ENCODE measurements around the gene SORCS3. TPM values are rescaled to one million over a fixed set of nuclear protein-coding genes. Genes with fewer than 3 reads are reported as not detected.

Gene SORCS3
- total RNA-seq, 1 experiment from 2014 or later, result not detected

DNA sequence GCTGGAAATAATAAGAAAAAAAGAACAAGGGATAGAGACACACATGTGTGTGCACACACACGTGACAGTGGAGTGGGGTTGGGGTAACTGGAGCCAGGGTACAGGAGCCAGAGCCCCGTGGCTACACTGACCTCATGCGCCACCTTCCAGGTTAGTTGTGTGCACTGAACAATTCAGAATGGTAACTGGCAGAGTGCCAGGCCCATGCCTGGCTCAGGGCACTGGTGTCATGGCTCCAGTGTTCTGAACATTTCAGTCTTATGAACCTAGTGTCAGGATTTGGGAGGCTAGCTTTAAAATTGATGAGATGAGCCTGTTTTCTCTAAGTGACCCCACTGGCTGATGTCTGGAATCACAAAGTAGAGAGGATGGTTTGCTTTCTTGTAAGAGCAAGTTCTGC lies 269.6 kb downstream of the SORCS3 start:
- DNase-seq (ENCODE audit: low spot score), result peak; percentile 8

DNA sequence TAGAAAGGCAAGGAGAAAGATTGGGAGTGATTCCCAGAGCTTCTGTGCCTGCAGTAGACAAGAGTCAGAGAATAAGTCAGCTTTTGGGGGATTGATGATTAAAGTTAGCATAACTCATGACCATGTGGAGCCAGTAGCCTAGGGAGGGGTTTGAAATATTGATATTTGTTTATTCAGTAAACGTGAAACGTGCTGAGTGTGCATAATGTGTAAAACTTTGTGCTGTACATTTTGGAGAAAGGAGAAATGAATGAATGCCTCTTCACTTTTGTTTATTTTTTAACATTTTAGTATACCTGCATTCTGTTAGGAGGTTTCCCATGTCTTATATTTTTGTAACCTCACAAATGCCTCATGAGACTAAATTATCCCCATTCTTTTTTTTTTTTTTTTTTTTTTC lies 272.3 kb downstream of the SORCS3 start:
- no peak for DNase-seq (ENCODE audit: low spot score)

GRCh38 chr10:104920476-104920875 lies 279.4 kb downstream of the SORCS3 start:
- no peak for DNase-seq (ENCODE audit: low spot score)

- DNase-seq (ENCODE audit: low spot score), result no peak
These were observed 280.7 kb downstream of the SORCS3 start for GRCh38 chr10:104921763-104922162.

DNA sequence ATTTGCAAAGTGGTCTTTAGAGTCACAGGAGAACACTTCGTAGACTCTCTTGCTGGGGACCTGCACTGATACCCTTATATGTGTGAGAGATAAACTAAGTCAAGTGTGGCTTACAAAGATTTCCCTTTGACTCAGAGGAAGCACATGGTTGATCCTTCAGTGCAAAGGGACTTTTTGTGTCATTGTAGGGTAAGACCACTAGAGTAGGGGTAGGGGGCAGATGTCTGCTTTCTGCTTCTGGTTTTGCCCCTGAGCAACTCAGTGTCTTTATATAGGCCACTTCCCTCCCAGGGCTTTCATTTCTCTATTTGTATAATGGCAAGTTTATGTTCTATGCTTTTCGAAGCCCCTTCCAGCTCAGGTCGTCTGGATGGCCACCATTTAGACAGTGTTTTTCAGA lies 281.7 kb downstream of the SORCS3 start:
- no peak for DNase-seq (ENCODE audit: low spot score)

GRCh38 chr10:104923501-104923900 lies 282.4 kb downstream of the SORCS3 start:
- no peak for DNase-seq (ENCODE audit: low spot score)

GRCh38 chr10:104924101-104924795 lies 283.2 kb downstream of the SORCS3 start:
- DNase-seq (ENCODE audit: low spot score), result no peak

GRCh38 chr10:104925232-104925851 lies 284.3 kb downstream of the SORCS3 start:
- peak; percentile 71 for DNase-seq (ENCODE audit: low spot score)

- DNase-seq (ENCODE audit: low spot score), result no peak
These were observed 287.6 kb downstream of the SORCS3 start for GRCh38 chr10:104928734-104929133.

DNA sequence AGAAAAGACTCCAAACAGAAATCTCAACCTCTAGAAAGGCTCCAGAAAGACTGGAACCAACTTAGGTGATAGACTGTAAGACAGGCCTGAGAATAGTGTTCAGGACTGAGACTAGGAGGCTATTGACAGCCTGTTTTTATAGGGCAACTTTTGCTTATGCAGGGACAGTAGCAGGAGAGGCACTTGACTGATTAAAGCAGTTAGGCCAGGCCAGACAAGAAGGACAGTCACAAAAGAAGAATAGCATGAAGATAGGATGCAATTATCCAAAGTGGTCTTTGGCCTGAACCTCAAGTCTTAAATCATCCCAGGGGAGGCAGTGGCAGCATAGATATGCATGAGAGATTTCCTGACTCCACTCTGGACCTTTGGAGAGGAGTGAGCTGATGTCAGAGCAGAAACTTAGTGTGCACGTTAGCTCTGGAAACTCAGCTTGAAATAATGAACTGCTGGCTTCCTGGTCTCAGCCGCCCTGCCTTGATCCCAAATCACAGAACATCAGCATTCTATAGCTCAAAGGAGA lies 290.6 kb downstream of the SORCS3 start:
- no peak for DNase-seq (ENCODE audit: low spot score)

DNA sequence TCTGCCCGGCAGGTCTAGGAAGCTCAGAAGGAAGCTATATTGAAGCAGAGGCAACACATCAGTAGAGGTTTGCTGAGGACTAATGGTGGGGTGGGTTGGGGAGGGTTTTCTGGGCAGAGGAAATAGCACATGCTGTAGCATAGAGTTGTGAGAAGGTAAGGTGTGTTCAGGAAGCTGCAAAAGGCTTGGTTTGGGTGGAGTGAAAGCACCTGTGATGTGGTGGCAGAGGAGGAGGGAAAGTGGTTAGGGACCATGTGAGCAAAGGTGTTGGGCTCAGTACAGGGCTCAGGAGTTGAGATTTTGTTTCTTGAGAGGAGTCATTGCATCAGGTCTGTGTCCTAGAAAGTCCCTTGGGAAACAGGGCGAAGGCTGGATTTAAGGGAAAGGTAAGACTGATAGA lies 294.6 kb downstream of the SORCS3 start:
- DNase-seq (ENCODE audit: low spot score), result no peak

GRCh38 chr10:104937567-104937966 lies 296.5 kb downstream of the SORCS3 start:
- no peak for DNase-seq (ENCODE audit: low spot score)

DNA sequence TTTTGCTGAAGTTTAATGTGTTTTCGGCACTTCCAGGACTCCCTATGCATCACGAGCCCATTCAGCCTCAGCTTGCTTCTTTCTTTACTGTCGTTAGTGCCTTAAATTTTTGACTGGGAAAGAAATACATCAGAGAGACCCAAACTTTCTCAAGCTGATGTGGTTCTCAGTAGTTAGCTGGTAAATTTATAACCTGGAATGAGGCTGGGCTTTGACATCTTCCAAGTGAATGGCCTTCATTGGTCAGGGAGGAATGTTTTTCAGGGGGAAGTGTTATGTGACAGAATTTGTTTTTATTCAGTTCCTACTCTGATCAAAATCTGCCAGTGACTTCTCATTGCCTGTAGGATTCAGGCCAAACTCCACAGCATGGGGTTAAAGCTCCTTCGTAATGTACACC lies 296.9 kb downstream of the SORCS3 start:
- no peak for DNase-seq (ENCODE audit: low spot score)

GRCh38 chr10:104941662-104942061 lies 300.6 kb downstream of the SORCS3 start:
- no peak for DNase-seq (ENCODE audit: low spot score)

DNA sequence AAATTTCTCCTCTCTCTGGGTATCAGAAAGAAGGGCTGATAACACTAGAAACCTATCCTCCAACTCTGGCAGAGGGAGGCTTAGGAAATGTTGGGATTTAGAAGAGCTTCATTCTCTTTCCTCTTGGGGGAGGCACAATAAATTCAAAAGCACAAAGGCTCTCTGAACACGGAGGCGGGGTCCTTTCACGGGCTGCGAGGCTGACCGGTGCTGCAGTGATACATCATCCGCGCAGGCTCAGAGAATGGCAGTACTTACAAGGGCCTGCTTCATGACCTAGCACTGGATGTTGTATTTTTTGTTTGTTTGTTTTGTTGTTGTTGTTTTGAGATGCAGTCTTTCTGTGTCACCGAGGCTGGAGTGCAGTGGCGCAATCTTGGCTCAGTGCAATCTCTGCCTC lies 306.2 kb downstream of the SORCS3 start:
- DNase-seq (ENCODE audit: low spot score), result no peak

GRCh38 chr10:104957178-104957841 lies 316.2 kb downstream of the SORCS3 start:
- DNase-seq (ENCODE audit: low spot score), result no peak

DNA sequence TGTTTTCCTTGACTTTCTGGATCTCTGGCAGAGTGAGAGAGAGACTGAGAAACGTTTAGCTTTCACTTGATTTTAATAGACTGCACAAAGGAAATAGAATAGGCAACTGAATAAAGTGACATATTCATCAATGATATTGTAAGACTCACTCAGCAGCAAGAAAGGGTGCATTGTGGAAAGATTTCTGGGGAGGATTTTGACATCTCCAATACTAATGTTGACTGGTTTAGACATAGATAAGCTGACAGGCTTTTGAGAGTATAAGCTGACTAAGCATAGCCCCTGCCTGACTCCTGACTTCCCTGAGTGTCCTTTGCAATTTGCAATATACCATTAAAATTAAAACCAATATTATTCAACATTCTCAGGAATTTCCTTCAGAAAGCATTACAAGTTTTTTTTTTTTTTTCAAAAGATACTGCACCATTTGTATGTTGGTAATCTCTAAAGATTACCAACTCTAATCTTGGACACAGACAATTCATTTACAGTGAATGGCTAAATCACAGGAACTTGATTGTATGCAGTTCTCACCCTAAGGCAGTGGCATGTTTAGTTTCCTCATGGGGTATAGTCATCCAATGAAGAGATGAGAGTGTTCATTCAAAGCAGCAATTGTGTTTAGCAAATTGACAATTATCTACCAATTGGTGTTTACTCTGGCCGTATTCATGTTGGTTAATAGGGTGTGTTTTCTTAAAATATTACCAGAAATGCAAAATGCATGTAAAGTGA lies 325.6 kb downstream of the SORCS3 start:
- no peak for DNase-seq (ENCODE audit: low spot score)

- DNase-seq (ENCODE audit: low spot score), result no peak
These were observed 339.3 kb downstream of the SORCS3 start for GRCh38 chr10:104980368-104980767.

- DNase-seq (ENCODE audit: low spot score), result no peak
These were observed 340.9 kb downstream of the SORCS3 start for GRCh38 chr10:104981995-104982394.

DNA sequence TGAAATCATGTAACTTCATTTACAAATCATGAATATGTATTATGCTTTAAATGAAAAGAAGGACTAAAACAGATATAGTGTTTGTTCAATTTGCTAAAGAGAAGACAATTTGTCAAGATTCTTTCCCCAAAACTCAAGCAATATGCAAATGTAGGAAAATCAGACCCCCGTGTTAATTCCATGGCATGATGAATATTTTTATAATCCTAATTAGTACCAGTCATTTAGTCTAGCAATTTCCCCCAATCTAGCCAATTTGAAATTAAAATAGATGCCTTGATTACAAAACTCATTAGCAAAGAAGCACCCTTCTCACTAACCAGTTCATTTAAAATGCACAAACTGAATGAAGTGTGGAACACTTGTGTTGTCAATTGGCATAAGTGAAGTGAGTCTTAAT lies 347.6 kb downstream of the SORCS3 start:
- DNase-seq (ENCODE audit: low spot score), result no peak

DNA sequence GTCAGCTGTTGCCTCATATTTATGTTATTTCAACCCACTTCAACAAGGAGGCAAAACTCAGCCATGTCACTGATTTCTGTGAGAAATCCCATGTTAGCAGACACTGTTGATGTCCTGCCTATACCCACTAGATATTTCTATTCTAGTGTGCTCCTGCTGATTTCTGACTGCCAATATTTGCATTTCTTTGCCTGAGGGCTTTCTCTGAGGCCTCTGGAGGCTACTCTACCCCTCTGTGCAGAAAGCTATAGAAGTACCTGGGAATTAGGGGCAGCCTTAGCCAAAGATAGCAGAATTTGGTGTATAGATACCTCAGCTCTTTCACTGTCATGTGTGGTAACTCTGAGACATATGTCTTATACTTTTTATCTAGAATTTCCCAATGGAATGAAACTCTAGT lies 348.8 kb downstream of the SORCS3 start:
- no peak for DNase-seq (ENCODE audit: low spot score)

DNA sequence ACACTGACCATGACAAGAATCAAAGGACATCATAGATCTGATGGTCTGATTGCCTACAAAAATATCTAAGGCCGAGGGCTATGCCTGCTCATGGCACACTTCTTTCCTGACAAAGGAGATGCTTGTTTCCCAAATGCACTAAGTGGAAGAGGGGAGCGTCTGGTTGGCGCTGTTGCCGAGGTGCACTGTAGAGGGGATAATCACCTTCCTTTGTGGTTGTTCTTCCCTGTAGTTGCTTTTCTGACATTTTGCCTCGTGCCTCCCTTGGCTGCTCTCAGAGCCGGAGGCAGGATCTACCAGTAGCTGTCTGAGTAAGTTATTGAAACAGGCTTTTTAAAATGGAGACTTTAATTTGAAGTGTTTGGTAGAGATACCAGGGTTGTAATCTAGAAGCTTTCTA lies 352.0 kb downstream of the SORCS3 start:
- no peak for DNase-seq (ENCODE audit: low spot score)

Data from HT-29 (cell line).